ENCODE data around the gene KIAA0513. TPM values are rescaled to one million over a fixed set of nuclear protein-coding genes. Genes with fewer than 3 reads are reported as not detected.
A peak's percentile ranks its signal among the peaks of the same experiment; 100 is the strongest.

KIAA0513 gene
- total RNA-seq, 1 donor from 2014 or later, result 56.1 TPM

DNA sequence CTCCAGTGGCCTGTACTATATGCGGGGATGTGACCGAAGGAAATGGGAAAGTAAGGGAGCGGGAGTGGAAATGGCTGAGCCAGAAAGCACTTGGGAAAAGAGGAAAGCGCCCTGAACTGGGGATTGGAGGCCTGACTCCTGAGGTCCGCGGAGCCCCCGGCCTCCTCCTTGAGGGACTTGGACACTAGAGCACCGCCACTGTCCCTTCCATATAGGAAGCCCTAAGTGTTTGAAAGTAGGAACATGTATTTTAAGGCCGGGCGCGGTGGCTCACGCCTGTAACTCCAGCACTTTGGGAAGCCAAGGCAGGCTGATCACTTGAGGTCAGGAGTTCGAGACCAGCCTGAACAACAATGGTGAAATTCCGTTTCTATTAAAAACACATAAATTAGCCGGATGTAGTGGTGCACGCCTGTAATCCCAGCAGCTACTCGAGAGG is 15.7 kb upstream of the KIAA0513 start:
- H3K4me3 Mint-ChIP-seq (ENCODE audit: unreplicated experiment), result peak overlapping the region; percentile 96
- H3K27me3 Mint-ChIP-seq (ENCODE audit: unreplicated experiment), result peaks cover 6% of the 10 kb centered on the region
- no peak for DNase-seq
- H3K36me3 Mint-ChIP-seq (ENCODE audit: unreplicated experiment), result no peaks in the 10 kb centered on the region
- H3K4me1 Mint-ChIP-seq (ENCODE audit: low read depth, unreplicated experiment), result peaks cover 7% of the 10 kb centered on the region
- peak overlapping the region; percentile 97 for H3K27ac Mint-ChIP-seq (ENCODE audit: unreplicated experiment)
- H3K9me3 Mint-ChIP-seq (ENCODE audit: unreplicated experiment), result peaks cover 8% of the 10 kb centered on the region
- TF ChIP-seq, protein P1, sequence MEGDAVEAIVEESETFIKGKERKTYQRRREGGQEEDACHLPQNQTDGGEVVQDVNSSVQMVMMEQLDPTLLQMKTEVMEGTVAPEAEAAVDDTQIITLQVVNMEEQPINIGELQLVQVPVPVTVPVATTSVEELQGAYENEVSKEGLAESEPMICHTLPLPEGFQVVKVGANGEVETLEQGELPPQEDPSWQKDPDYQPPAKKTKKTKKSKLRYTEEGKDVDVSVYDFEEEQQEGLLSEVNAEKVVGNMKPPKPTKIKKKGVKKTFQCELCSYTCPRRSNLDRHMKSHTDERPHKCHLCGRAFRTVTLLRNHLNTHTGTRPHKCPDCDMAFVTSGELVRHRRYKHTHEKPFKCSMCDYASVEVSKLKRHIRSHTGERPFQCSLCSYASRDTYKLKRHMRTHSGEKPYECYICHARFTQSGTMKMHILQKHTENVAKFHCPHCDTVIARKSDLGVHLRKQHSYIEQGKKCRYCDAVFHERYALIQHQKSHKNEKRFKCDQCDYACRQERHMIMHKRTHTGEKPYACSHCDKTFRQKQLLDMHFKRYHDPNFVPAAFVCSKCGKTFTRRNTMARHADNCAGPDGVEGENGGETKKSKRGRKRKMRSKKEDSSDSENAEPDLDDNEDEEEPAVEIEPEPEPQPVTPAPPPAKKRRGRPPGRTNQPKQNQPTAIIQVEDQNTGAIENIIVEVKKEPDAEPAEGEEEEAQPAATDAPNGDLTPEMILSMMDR (IDR thresholded peaks at IDR 0.05; ENCODE audit: partially characterized antibody, unreplicated experiment), result no peak

DNA sequence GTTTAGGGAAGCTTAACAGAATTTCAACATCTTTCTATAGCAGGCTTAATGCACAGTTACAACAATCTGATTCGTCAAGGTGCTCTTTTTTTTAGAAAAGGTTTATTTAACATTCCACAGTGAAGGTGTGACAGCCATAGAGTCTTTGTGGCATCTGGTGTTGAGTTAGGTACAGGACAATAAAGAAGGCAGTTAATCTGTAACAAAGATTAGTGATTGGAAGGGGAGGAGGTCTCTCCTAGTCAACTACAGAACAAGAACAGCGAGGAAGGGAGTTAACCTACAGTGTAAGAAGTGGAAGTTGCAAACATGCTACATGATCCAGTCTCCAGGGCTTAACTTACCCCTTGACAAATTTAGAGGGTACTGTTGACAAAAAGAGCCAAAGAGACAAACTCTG is 13.3 kb upstream of the KIAA0513 start:
- Mint-ChIP-seq H3K4me1 (ENCODE audit: low read depth, unreplicated experiment) (peaks cover 7% of the 10 kb centered on the region), H3K36me3 (ENCODE audit: unreplicated experiment) (no peaks in the 10 kb centered on the region), H3K9me3 (ENCODE audit: unreplicated experiment) (peaks cover 8% of the 10 kb centered on the region), H3K4me3 (ENCODE audit: unreplicated experiment) (no peak overlapping the region), H3K27ac (ENCODE audit: unreplicated experiment) (no peak overlapping the region), H3K27me3 (ENCODE audit: unreplicated experiment) (peaks cover 7% of the 10 kb centered on the region)
- TF ChIP-seq, protein P1 (IDR thresholded peaks at IDR 0.05; ENCODE audit: partially characterized antibody, unreplicated experiment), result no peak
- no peak for DNase-seq

DNA sequence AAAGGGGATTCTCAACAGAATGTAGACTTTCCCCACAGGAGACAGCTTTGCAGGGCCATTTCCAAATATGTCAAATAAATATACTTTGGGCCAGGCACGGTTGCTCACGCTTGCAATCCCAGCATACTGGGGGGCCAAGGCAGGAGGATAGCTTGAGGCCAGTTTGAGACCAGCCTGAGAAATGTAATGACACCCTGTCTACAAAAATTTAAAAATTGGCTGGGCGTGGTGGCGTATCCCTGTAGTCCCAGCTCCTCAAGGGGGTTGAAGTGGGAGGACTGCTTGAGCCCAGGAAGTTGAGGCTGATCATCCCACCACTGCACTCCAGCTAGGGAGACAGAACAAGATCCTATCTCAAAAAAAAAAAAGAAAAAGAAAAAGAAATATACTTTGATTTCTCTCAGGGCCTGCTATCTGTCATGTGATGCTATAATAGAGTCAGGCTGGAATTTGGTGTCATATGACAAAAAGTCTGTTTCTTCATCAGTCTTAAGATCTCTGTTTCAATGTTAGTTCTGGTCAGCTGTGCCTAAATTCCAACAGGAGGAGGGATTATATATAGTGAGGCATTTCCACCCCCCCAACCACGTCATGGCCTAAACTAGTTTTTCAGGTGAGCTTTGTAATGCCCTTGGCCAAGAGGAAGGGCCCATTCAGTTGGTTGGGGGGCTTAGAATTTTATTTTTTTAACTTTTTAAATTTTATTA is 12.0 kb upstream of the KIAA0513 start:
- peaks cover 2% of the 10 kb centered on the region for H3K4me1 Mint-ChIP-seq (ENCODE audit: low read depth, unreplicated experiment)
- DNase-seq, result no peak
- TF ChIP-seq, protein P1 (IDR thresholded peaks at IDR 0.05; ENCODE audit: partially characterized antibody, unreplicated experiment), result no peak
- H3K27me3 Mint-ChIP-seq (ENCODE audit: unreplicated experiment), result peaks cover 13% of the 10 kb centered on the region
- peaks cover 2% of the 10 kb centered on the region for H3K9me3 Mint-ChIP-seq (ENCODE audit: unreplicated experiment)
- H3K36me3 Mint-ChIP-seq (ENCODE audit: unreplicated experiment), result no peaks in the 10 kb centered on the region
- no peak overlapping the region for H3K4me3 Mint-ChIP-seq (ENCODE audit: unreplicated experiment)
- no peak overlapping the region for H3K27ac Mint-ChIP-seq (ENCODE audit: unreplicated experiment)

DNA sequence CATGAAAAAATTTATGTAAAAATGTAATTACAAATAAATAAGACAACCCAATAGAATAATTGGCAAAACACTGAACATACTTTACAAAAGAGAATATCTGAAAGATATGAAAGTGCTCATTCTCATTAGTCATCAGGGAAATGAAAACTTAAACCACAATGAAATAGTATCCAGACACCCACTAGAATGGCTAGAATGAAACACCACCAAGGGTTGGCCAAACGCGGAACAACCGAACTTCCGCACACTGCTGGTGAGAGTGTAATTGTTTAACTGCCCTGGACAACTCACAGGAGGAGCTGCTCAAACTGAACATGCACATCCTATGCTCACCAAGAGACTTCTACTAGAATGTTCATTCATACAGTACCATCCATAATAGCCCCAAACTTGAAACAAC is 10.4 kb upstream of the KIAA0513 start:
- DNase-seq, result no peak
- Mint-ChIP-seq H3K36me3 (ENCODE audit: unreplicated experiment) (no peaks in the 10 kb centered on the region), H3K9me3 (ENCODE audit: unreplicated experiment) (peaks cover 3% of the 10 kb centered on the region), H3K27me3 (ENCODE audit: unreplicated experiment) (peaks cover 7% of the 10 kb centered on the region), H3K4me1 (ENCODE audit: low read depth, unreplicated experiment) (peaks cover 2% of the 10 kb centered on the region), H3K4me3 (ENCODE audit: unreplicated experiment) (no peak overlapping the region), H3K27ac (ENCODE audit: unreplicated experiment) (no peak overlapping the region)
- TF ChIP-seq, protein P1 (IDR thresholded peaks at IDR 0.05; ENCODE audit: partially characterized antibody, unreplicated experiment), result no peak

DNA sequence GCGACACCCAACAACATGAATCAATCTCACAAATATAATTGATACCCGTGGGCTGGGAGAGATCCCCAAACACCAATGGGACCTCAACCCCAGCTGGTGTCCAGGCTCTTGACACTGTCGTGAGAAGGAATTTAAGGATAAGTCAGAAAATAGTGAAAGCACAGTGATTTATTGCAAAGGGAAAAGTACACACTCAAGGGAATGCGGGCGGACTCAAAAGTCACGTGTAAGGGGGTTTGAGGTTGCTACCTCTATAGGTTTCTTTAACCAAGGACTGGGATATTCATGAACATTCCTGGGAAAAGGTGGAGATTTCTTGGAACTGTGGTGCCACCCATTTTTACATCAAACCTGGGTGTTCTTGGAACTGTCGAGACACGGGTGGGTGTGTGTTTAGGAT is 10.0 kb upstream of the KIAA0513 start:
- TF ChIP-seq, protein P1 (IDR thresholded peaks at IDR 0.05; ENCODE audit: partially characterized antibody, unreplicated experiment), result no peak
- peaks cover 3% of the 10 kb centered on the region for H3K9me3 Mint-ChIP-seq (ENCODE audit: unreplicated experiment)
- H3K36me3 Mint-ChIP-seq (ENCODE audit: unreplicated experiment), result no peaks in the 10 kb centered on the region
- DNase-seq, result no peak
- no peaks in the 10 kb centered on the region for H3K4me1 Mint-ChIP-seq (ENCODE audit: low read depth, unreplicated experiment)
- H3K27me3 Mint-ChIP-seq (ENCODE audit: unreplicated experiment), result peaks cover 7% of the 10 kb centered on the region
- H3K27ac Mint-ChIP-seq (ENCODE audit: unreplicated experiment), result no peak overlapping the region
- H3K4me3 Mint-ChIP-seq (ENCODE audit: unreplicated experiment), result no peak overlapping the region
